CD4-positive, alpha-beta T cell (primary cell): ENCODE data around the gene BTN2A1. TPM values are rescaled to one million over a fixed set of nuclear protein-coding genes. Genes with fewer than 3 reads are reported as not detected.

Source experiments
- ATAC-seq: fragments of 200-7000 bp; cut with Tn5 transposase; one replicate; pipeline ENCODE4 v1.10.0; 2022; ENCODE audit warnings: mild to moderate bottlenecking; ENCODE audit not compliant: poor library complexity
- CTCF ChIA-PET: fragments of 350-600 bp; sonication (Branson Sonifier 250); formaldehyde crosslinking; loops from one replicate; lab custom pipeline; 2021; ENCODE audit warnings: antibody characterized with exemption, inconsistent platforms; lab: Charles Lee
- POLR2A ChIA-PET: fragments of 350-600 bp; sonication (Branson Sonifier 250); formaldehyde crosslinking; loops from one replicate; lab custom pipeline; 2021; ENCODE audit warnings: antibody characterized with exemption, inconsistent platforms; lab: Charles Lee
- DNase-seq, 14 experiments: peaks; one replicate each; pipeline ENCODE4 v3.0.0-alpha.2; 2013 to 2020; ENCODE audit warnings: mixed read lengths in 2 of 14
- H3K27ac ChIP-seq, 2 donors: one replicate each; pipeline versions ENCODE4 v1.5.1 to v1.7.0; 2013; ENCODE audit warnings: low read length in 2 of 2, low read depth in 1 of 2, mild to moderate bottlenecking in 1 of 2
- H3K27me3 ChIP-seq, 2 experiments: 1 replicate in 1 of 2; 2 replicates in 1 of 2; pipeline versions ENCODE4 v1.6.1 to v1.7.0; 2013; ENCODE audit warnings: low read length in 2 of 2, control low read depth in 1 of 2, mild to moderate bottlenecking in 1 of 2, moderate library complexity in 1 of 2; ENCODE audit not compliant: insufficient read depth in 2 of 2, control insufficient read depth in 1 of 2
- H3K36me3 ChIP-seq: one replicate; pipeline ENCODE4 v1.6.1; 2013; ENCODE audit warnings: low read length, control low read depth; ENCODE audit not compliant: insufficient read depth
- H3K4me1 ChIP-seq: one replicate; pipeline ENCODE4 v1.6.1; 2013; ENCODE audit warnings: low read length, control low read depth; ENCODE audit not compliant: insufficient read depth
- H3K4me3 ChIP-seq: one replicate; pipeline ENCODE4 v1.5.1; 2013; ENCODE audit warnings: mild to moderate bottlenecking, low read length, moderate library complexity
- H3K9me3 ChIP-seq, 2 experiments: 1 replicate in 1 of 2; 2 replicates in 1 of 2; pipeline versions ENCODE4 v1.6.1 to v1.7.0; 2013; ENCODE audit warnings: low read length in 2 of 2, mild to moderate bottlenecking in 2 of 2, control low read depth in 1 of 2, moderate library complexity in 1 of 2; ENCODE audit not compliant: control insufficient read depth in 1 of 2, insufficient read depth in 1 of 2
- H3K27ac Mint-ChIP-seq: one replicate; pipeline ENCODE4 v1.8.0; 2020; ENCODE audit warnings: mixed read lengths
- H3K27me3 Mint-ChIP-seq: one replicate; pipeline ENCODE4 v1.8.0; 2021; ENCODE audit warnings: mixed read lengths
- H3K36me3 Mint-ChIP-seq: one replicate; pipeline ENCODE4 v1.8.0; 2021; ENCODE audit warnings: low read depth, mixed read lengths
- H3K4me1 Mint-ChIP-seq: one replicate; pipeline ENCODE4 v1.8.0; 2021; ENCODE audit warnings: low read depth, mixed read lengths
- H3K4me3 Mint-ChIP-seq: one replicate; pipeline ENCODE4 v1.8.0; 2020; ENCODE audit warnings: mild to moderate bottlenecking, mixed read lengths
- H3K9me3 Mint-ChIP-seq: one replicate; pipeline ENCODE4 v1.8.0; 2020; ENCODE audit warnings: mixed read lengths
- intact Hi-C, 2 experiments: fragments of 100-400 bp; cut with DNase I in 1 of 2; cut with micrococcal nuclease in 1 of 2; formaldehyde crosslinking; loops; one replicate each; pipeline versions ENCODE4 v1.15.1 to v1.9.0; 2023 to 2025; cut with DNase I, micrococcal nuclease
- total RNA-seq, 174 experiments: library from RNA in 2 of 174; stranded (reverse) in 2 of 174; gene quantifications; one replicate each; pipeline ENCODE4 v1.2.3 and lab custom pipeline; 2021 to 2026
- TF ChIP-seq, protein P1 (sequence below): fragments of 200-600 bp; IDR thresholded peaks from one replicate; pipeline ENCODE4 v1.8.0; 2022; ENCODE audit warnings: antibody characterized with exemption, mild to moderate bottlenecking

BTN2A1 gene
- total RNA-seq, 2 experiments from 2014 or later: 16.2 to 17.5 TPM

DNA sequence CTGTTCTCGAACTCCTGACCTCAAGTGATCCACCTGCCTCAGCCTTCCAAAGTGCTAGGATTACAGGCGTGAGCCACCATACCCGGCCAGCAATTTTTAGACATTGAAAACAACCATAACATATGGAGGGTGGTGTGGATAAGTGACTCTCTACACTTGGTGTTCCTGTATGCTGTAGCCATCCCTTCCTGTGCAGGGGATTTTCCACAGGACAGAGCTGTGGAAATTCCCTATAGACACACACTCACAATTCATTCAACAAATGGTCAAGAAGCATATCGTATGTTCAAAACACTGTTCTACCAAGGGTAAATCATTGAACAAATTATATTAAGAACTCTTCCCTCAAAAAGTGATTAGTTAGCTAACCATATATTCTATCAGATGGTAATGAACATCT lies 6.3 kb downstream of the BTN2A1 start:
- Mint-ChIP-seq H3K27me3 (no peaks in the 10 kb centered on the region), H3K27ac (peak overlapping the region; percentile 50), H3K4me3 (no peak overlapping the region), H3K4me1 (peaks cover 49% of the 10 kb centered on the region), H3K36me3 (peaks cover 97% of the 10 kb centered on the region), H3K9me3 (no peaks in the 10 kb centered on the region)
- no peak for DNase-seq
- POLR2A ChIA-PET: interaction anchor here (0.5 to 1.9 kb wide), 3 partner anchors 10 to 81 kb away, joined by 3 to 8 read pairs (median 3); partner anchors contain the start of gene BTN2A2
- H3K27me3 ChIP-seq: no peaks in the 10 kb centered on the region
- intact Hi-C loops: no loop called here
- TF ChIP-seq, protein P1, sequence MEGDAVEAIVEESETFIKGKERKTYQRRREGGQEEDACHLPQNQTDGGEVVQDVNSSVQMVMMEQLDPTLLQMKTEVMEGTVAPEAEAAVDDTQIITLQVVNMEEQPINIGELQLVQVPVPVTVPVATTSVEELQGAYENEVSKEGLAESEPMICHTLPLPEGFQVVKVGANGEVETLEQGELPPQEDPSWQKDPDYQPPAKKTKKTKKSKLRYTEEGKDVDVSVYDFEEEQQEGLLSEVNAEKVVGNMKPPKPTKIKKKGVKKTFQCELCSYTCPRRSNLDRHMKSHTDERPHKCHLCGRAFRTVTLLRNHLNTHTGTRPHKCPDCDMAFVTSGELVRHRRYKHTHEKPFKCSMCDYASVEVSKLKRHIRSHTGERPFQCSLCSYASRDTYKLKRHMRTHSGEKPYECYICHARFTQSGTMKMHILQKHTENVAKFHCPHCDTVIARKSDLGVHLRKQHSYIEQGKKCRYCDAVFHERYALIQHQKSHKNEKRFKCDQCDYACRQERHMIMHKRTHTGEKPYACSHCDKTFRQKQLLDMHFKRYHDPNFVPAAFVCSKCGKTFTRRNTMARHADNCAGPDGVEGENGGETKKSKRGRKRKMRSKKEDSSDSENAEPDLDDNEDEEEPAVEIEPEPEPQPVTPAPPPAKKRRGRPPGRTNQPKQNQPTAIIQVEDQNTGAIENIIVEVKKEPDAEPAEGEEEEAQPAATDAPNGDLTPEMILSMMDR: no peak
- H3K27ac ChIP-seq: no peak overlapping the region
- no peaks in the 10 kb centered on the region for H3K9me3 ChIP-seq
- CTCF ChIA-PET: no interaction called here
- H3K36me3 ChIP-seq: peaks cover 93% of the 10 kb centered on the region
- no peak for ATAC-seq
- H3K4me1 ChIP-seq: peaks cover 42% of the 10 kb centered on the region
- H3K4me3 ChIP-seq: no peak overlapping the region

DNA sequence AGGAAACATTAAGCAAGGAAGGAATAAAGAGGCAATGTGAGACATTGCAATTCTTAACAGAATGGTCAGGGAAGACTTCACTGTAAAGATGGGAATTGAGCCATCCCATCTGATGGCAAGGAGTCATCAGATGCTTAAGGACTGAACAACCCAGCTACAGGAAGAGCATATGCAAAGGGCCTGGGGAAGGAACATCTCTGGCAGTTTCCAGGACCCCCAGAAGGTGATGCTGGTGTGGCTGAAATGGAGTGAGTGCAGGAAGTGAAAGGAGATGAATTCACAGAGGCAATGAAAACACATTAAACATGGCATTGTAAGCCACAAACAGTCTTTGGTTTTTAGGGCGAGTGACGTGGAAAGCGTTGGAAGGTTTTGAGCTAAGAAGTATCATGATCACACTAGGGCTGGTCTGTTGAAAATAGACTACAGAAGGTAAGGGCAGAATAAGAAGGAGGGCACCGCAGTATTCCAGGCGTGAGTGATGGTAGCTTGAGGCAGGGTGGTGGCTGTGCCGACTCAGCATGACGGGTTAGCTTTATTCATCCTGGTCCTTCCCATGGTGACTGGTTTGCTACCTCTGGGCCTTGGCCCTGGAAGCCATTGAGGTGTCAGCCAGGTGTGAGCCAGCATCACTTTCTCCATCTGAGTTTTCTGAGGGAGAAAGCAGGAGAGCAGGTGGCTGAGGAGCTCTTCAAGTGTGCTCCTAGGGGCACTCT lies 6.8 kb downstream of the BTN2A1 start:
- no peak for ATAC-seq
- H3K9me3 Mint-ChIP-seq: no peaks in the 10 kb centered on the region
- CTCF ChIA-PET: no interaction called here
- no peaks in the 10 kb centered on the region for H3K27me3 Mint-ChIP-seq
- no peaks in the 10 kb centered on the region for H3K9me3 ChIP-seq
- peak overlapping the region; percentile 50 for H3K27ac Mint-ChIP-seq
- no peak overlapping the region for H3K4me3 ChIP-seq
- H3K4me1 ChIP-seq: peaks cover 36% of the 10 kb centered on the region
- peaks cover 94% of the 10 kb centered on the region for H3K36me3 ChIP-seq
- H3K4me3 Mint-ChIP-seq: no peak overlapping the region
- intact Hi-C loops: no loop called here
- H3K27ac ChIP-seq: no peak overlapping the region
- peaks cover 97% of the 10 kb centered on the region for H3K36me3 Mint-ChIP-seq
- POLR2A ChIA-PET: interaction anchor here (0.5 to 1.9 kb wide), 3 partner anchors 9 to 82 kb away, joined by 3 to 8 read pairs (median 3); partner anchors contain the start of gene BTN2A2
- no peaks in the 10 kb centered on the region for H3K27me3 ChIP-seq
- no peak for DNase-seq
- TF ChIP-seq, protein P1: peak; percentile 12
- H3K4me1 Mint-ChIP-seq: peaks cover 43% of the 10 kb centered on the region

DNA sequence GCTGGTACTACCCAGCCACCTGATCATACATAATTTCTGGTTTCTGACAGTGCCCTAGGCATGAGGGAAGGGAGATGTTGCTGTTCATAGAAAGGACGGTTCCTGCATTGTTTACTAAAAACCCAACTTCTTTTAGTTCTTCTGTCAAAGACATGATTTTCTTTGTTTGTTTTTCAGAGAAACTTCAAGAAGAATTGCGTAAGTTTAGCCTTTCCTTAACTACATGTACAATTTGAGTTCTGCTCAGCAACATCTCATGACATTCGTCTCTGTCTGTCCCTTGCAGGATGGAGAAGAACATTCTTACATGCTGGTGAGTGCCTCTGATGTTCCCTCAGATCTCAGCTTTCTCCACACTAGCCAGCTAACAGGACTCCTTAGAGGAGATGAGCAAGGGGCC lies 8.0 kb downstream of the BTN2A1 start:
- no peak overlapping the region for H3K27ac Mint-ChIP-seq
- no peaks in the 10 kb centered on the region for H3K27me3 Mint-ChIP-seq
- no peak overlapping the region for H3K4me3 Mint-ChIP-seq
- CTCF ChIA-PET: no interaction called here
- H3K36me3 ChIP-seq: peaks cover 90% of the 10 kb centered on the region
- TF ChIP-seq, protein P1: no peak
- no peak for DNase-seq
- H3K9me3 Mint-ChIP-seq: no peaks in the 10 kb centered on the region
- no peak for ATAC-seq
- intact Hi-C loops: no loop called here
- peaks cover 92% of the 10 kb centered on the region for H3K36me3 Mint-ChIP-seq
- no peak overlapping the region for H3K27ac ChIP-seq
- H3K4me1 ChIP-seq: peaks cover 24% of the 10 kb centered on the region
- H3K9me3 ChIP-seq: no peaks in the 10 kb centered on the region
- H3K4me1 Mint-ChIP-seq: peaks cover 31% of the 10 kb centered on the region
- no peaks in the 10 kb centered on the region for H3K27me3 ChIP-seq
- H3K4me3 ChIP-seq: no peak overlapping the region
- POLR2A ChIA-PET: interaction anchor here (1.9 kb wide), 1 partner anchor 8 kb away, joined by 8 read pairs; no protein-coding TSS in a partner anchor
